ENCODE measurements around the gene TRIM54.

Gene TRIM54

GRCh38 chr2:27275211-27276150 lies 6.7 kb upstream of the TRIM54 start, which contains the start of gene DNAJC5G:
DNAJC5G (plus strand) TSS chr2:27275433; CDS start chr2:27276729, 1,296 bp downstream.
- TF ChIP-seq ZFX (IDR thresholded peaks at IDR 0.05; ENCODE audit: borderline replicate concordance) = no peak
- TF ChIP-seq, protein P1, sequence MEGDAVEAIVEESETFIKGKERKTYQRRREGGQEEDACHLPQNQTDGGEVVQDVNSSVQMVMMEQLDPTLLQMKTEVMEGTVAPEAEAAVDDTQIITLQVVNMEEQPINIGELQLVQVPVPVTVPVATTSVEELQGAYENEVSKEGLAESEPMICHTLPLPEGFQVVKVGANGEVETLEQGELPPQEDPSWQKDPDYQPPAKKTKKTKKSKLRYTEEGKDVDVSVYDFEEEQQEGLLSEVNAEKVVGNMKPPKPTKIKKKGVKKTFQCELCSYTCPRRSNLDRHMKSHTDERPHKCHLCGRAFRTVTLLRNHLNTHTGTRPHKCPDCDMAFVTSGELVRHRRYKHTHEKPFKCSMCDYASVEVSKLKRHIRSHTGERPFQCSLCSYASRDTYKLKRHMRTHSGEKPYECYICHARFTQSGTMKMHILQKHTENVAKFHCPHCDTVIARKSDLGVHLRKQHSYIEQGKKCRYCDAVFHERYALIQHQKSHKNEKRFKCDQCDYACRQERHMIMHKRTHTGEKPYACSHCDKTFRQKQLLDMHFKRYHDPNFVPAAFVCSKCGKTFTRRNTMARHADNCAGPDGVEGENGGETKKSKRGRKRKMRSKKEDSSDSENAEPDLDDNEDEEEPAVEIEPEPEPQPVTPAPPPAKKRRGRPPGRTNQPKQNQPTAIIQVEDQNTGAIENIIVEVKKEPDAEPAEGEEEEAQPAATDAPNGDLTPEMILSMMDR (IDR thresholded peaks at IDR 0.05) = no peak
- no peak within 1 kb of the TSS for H3K27ac ChIP-seq

- no peak overlapping the region for H3K27ac ChIP-seq
- TF ChIP-seq, protein P1 (IDR thresholded peaks at IDR 0.05) = no peak
- no peak for TF ChIP-seq ZFX (IDR thresholded peaks at IDR 0.05; ENCODE audit: borderline replicate concordance)
Observed at GRCh38 chr2:27278010-27278409, 4.2 kb upstream of the TRIM54 start.

DNA sequence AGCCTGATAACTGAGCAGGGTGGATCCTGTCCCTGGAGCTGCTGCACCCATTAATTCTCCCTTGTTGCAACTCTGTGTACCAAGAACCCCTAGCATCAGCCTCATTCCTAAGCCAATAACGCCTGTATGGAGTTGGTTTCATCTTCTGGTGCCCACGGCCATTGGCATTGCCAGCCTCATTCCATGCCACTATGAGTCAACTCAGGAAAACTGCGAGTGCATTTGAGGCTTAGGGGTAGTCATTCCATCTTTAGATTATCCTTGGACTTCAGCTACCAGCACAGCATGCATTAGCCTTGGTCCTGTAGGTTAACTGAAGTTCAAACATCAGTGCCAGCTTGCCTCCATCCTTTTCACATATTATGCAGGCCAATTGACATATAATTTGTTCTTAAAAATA lies 1.4 kb upstream of the TRIM54 start:
- H3K27ac ChIP-seq = no peak overlapping the region
- TF ChIP-seq, protein P1 (IDR thresholded peaks at IDR 0.05) = no peak
- no peak for TF ChIP-seq ZFX (IDR thresholded peaks at IDR 0.05; ENCODE audit: borderline replicate concordance)

- TF ChIP-seq, protein P1 (IDR thresholded peaks at IDR 0.05) = no peak
- no peak for TF ChIP-seq ZFX (IDR thresholded peaks at IDR 0.05; ENCODE audit: borderline replicate concordance)
- H3K27ac ChIP-seq = no peak overlapping the region
Observed at GRCh38 chr2:27281442-27281841, 787 bp upstream of the TRIM54 start.

GRCh38 chr2:27282892-27283291 lies 663 bp downstream of the TRIM54 start:
- no peak overlapping the region for H3K27ac ChIP-seq
- TF ChIP-seq ZFX (IDR thresholded peaks at IDR 0.05; ENCODE audit: borderline replicate concordance) = no peak
- TF ChIP-seq, protein P1 (IDR thresholded peaks at IDR 0.05) = no peak

DNA sequence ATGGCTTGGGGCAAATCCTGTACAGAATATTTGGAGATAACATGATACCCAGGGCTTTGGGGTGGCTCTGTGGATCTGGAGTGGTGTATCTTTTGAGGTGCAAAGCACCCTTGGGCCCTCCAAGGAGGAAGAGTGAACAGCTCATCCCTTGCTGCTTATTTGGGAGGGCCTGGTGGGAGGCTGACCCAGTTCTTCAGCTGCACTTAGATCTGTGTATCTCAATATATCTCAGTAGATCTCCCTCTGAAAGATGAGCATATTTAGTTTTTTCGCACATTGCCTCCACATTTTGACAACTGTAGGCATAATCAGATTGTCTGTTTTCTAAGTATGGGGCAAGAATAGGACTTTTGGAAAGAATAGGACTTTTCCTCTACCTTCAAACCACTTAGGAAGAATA lies 2.8 kb downstream of the TRIM54 start:
- TF ChIP-seq ZFX (IDR thresholded peaks at IDR 0.05; ENCODE audit: borderline replicate concordance) = no peak
- TF ChIP-seq, protein P1 (IDR thresholded peaks at IDR 0.05) = no peak
- H3K27ac ChIP-seq = no peak overlapping the region

GRCh38 chr2:27285481-27285880 lies 3.3 kb downstream of the TRIM54 start:
- TF ChIP-seq, protein P1 (IDR thresholded peaks at IDR 0.05) = no peak
- no peak for TF ChIP-seq ZFX (IDR thresholded peaks at IDR 0.05; ENCODE audit: borderline replicate concordance)
- no peak overlapping the region for H3K27ac ChIP-seq

Measured in 22Rv1 (cell line).